Left renal pelvis (tissue), 4 donors: Measurements from ENCODE around the gene CCDC142. TPM values are rescaled to one million over a fixed set of nuclear protein-coding genes. Genes with fewer than 3 reads are reported as not detected.
"Not testable (repeated sequence)": the region's sequence is repeated elsewhere in the genome, so short reads cannot be mapped to it uniquely, and the experiment has no call there.

Experiments
- DNase-seq, 4 donors: peaks; one replicate each; pipeline ENCODE4 v3.0.0-alpha.2; 2013; ENCODE audit warnings: low read depth in 4 of 4, low spot score in 3 of 4
- polyA plus RNA-seq, 4 donors: library from polyadenylated mRNA; unstranded; fragments of 120-200 nt; gene quantifications; one replicate each; pipeline ENCODE4 v1.2.1, GENCODE V29; 2013; ENCODE audit not compliant: insufficient read length in 4 of 4

The CCDC142 gene
- polyA plus RNA-seq, 4 donors, result 7.5 to 16.7 (median 11.2) TPM

- DNase-seq, result peak; percentile 87 to 93 (median 92)
Measured at GRCh38 chr2:74472086-74472944, 10.5 kb downstream of the CCDC142 start, which contains the start of gene MRPL53. MRPL53 (minus strand) TSS chr2:74472680; CDS start chr2:74472660, 20 bp downstream.

GRCh38 chr2:74471332-74472065 is 11.3 kb downstream of the CCDC142 start:
- DNase-seq, result no peak

GRCh38 chr2:74470742-74471141 is 12.1 kb downstream of the CCDC142 start:
- DNase-seq, result not testable (repeated sequence)

GRCh38 chr2:74464406-74464805 is 18.4 kb downstream of the CCDC142 start:
- DNase-seq, result no peak

GRCh38 chr2:74462786-74463105 is 20.1 kb downstream of the CCDC142 start:
- no peak for DNase-seq

GRCh38 chr2:74462054-74462785 is 20.6 kb downstream of the CCDC142 start:
- DNase-seq, result no peak

- no peak for DNase-seq
Measured at GRCh38 chr2:74461187-74462053, 21.4 kb downstream of the CCDC142 start.

GRCh38 chr2:74460187-74460586 is 22.6 kb downstream of the CCDC142 start:
- DNase-seq, result not testable (repeated sequence)

GRCh38 chr2:74459503-74460118 is 23.2 kb downstream of the CCDC142 start:
- not testable (repeated sequence) for DNase-seq

GRCh38 chr2:74458938-74459363 is 23.8 kb downstream of the CCDC142 start:
- DNase-seq, result no peak

GRCh38 chr2:74458132-74458937 is 24.5 kb downstream of the CCDC142 start, which contains the start of gene WBP1:
WBP1 (plus strand) TSS chr2:74458438; CDS start chr2:74458603, 165 bp downstream.
- DNase-seq, result peak; percentile 100

- DNase-seq, result peak in 1 of 4 donors; percentile 38
Measured at GRCh38 chr2:74457549-74458131, 25.2 kb downstream of the CCDC142 start.

GRCh38 chr2:74457129-74457548 is 25.7 kb downstream of the CCDC142 start:
- DNase-seq, result no peak

- peak; percentile 96 to 99 (median 98) for DNase-seq
Measured at GRCh38 chr2:74454654-74455511, 27.9 kb downstream of the CCDC142 start, which contains the start of gene INO80B. INO80B (plus strand) TSS chr2:74455087; CDS start chr2:74455117, 30 bp downstream.

- no peak for DNase-seq
Measured at GRCh38 chr2:74450570-74451190, 32.1 kb downstream of the CCDC142 start.

GRCh38 chr2:74448771-74449170 is 34.0 kb downstream of the CCDC142 start:
- no peak for DNase-seq
